GM19452 (cell line): Measurements from ENCODE around the gene IFI27L1.
A peak's percentile ranks its signal among the peaks of the same experiment; 100 is the strongest.

Experiments used
- ATAC-seq: cut with Tn5 transposase; IDR thresholded peaks from one replicate; pipeline ENCODE4 v1.9.1; 2021; ENCODE audit not compliant: unreplicated experiment

The IFI27L1 gene, protein sequence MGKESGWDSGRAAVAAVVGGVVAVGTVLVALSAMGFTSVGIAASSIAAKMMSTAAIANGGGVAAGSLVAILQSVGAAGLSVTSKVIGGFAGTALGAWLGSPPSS

DNA sequence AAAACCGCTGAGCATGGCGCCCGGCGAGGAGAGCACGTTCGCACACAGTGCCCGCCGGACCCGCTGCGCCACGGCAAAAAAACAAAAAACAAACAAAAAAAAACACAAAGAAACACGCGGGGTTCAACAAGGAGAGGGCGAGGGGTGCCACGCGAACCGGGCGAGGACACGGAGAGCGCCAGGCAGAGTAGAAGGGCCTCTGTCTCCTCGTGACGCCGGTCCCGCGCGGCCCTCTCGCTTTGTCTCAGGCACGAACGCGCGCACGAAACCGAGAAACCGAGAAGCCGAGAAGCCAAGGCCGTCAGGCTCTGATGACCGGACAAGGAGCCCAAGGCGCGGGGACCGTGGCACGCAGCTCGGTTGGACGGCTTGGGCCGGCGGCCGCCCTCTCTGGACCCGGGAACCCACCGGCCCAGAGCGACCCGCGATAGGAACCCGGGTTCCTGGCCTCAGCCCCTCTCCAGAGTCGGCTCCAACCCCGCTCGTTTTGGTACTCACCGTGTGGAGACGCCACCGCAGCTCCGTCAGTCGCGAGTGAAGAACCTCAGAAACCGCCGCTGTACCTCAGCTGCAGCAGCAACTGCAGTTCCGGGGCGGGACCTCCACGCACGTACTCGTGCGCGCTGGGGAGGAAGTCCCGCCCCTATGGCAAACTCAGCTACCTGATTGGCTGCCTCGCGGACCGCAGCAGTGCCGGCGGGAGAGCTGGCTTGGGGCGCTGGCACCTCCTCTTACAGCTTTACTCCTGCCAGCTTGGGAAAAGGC, at the start of gene IFI27L1, which contains the start of gene DDX24:
Gene IFI27L1, plus strand, starts transcription at position 690 of the 765 bp plus-strand sequence. CDS start 15,628 bp downstream, outside the sequence.
Gene DDX24, minus strand, starts transcription at position 582 of the 765 bp plus-strand sequence. CDS start 1,460 bp downstream, outside the sequence.
- peak; percentile 98 for ATAC-seq

DNA sequence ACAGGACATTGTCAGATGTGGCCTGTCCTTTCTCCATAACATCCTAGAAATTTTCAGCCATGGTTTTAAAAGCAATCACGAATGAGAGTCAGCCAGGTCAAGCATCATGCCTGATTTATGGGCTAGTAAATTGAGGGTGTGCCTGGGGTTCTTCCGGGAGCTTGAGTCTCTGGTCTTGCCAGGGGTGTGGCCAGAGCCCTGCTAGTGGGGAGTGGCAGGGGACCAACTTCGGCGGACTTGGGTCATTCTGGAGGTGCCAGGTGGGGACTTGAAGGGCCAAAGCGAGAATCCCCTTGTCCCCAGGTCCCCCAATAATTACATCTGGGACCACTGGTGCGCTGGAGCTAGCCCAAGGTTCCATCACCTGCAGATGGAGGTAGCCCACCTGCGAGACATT, 49.2 kb upstream of the IFI27L1 start:
- ATAC-seq, result no peak

DNA sequence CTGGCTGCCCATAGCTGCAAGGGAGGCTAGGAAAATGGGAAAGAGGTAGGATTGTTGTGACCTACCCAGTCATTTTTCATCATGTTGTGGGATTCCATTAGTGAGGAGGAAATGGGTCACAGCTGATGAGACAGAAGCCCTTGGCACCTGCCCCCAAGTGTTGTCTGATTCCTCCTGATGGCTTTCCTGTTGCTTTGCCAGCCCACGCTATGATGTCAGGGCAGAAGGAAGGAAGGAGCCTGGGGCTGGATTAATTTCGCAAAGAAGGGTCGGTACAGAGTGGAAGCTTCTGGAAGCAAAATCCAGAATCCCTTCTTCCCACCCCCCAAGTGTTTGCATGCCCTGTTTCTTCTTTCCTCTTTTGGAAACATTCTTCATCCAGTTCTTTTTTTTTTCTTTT, 46.2 kb upstream of the IFI27L1 start:
- no peak for ATAC-seq

DNA sequence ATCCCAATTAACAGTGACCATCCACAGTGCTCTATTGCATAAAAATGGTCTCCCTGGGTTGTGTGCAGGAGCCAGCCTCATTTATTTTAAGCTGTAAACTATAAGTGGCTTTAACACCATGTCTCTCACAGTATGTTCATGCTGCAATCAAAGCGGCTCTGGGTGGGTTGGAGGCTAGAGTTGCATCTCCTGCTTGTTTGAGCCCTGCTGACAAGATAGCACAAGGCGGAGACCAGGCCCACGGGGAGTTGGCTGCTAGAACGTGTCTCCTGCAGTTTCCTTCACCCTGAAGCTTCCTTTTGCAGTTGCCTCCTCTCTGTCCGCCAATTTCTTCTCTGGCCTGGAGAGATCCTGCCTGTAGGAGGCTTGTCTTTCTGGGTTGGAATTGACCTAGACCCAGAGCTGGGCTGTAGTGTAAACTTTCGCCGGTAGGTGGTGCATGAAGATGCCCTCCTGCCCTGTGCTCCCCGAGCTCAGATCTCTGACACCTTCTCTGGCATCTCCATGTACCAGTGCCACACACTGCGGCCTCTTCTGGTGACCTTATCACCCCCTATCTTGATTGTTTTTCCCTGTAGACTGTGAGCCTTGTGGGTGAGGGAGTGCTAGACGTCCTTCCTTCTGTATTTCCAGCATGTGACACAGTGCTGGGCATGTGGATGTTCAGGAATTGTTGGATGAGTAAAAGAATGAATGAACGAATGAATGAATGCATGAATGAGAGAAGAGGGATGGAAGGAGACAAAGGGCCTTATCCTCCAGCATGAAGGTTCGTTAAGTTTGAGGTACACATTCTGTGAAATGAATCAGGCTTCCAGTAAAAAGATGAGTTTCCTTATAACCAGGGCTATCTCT, 44.6 kb upstream of the IFI27L1 start:
- peak; percentile 96 for ATAC-seq

DNA sequence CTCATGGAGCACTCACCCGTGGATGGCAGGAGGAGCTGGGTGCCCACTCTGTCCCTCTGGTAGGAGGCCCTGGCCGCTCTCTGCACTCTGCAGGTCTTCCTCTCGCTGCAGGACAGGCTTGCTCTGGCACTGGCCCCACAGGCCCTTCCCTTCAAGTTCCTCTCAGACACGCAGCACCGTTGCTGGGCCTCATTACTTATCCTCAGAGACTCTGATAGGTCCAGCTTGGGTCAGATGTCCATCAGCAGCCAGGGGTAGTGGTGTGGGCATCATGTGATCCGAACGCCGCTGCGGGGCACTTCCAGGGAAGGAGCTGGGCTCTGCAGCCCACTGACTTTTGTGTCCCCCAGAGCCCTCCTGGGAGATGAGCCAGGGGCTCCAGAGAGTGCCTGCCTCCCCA, 43.2 kb upstream of the IFI27L1 start:
- no peak for ATAC-seq

DNA sequence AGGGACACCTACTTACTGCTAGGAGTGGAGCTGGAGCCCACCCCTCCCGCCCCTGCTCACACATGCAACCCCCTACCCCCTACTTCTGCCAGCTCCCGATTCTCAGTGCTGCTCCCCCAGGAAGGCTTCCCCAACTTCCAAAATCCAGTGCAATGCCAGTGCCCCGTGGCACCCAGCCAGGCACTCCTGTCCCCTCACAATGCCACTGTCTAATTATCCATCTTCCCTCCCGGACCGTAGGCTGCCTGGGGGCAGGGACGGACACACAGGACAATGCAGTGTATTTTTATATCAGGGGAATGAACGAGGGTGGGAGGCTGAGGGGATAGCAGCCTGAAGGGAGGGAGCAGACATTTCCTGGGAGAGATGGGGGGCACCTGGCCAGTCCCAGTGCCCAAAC, 42.6 kb upstream of the IFI27L1 start:
- no peak for ATAC-seq

DNA sequence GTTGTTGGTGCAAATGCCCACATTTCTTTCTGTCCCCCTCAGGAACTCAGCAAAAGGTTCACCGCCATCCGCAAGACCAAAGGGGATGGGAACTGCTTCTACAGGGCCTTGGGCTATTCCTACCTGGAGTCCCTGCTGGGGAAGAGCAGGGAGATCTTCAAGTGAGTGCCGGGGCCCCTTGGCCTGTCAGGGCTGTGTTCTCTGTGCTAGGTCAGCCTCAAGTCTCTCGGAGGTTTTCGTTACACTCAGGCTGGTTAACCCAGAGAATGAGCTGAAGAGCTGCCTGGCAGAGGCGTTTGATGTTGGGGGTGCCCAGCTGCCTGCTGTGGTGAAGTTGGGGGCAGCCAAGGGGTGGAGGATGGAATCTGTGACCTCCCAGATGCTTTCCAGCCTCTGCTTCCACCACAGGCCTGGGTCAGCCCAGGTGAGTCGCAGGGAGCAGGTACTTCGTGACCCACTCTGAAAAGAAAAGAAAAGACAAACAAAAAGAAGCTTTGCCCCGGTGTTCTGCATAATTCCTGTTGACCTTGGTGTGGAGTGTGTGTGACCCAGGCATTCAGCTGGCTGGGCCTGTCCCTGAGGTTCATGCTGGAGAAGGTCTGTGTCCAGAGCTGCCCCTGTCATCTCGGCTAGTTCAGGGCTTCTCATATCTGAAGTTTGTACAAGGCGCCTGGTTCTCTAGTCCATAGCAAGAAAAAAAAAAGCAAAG, 42.0 kb upstream of the IFI27L1 start:
- ATAC-seq, result no peak

DNA sequence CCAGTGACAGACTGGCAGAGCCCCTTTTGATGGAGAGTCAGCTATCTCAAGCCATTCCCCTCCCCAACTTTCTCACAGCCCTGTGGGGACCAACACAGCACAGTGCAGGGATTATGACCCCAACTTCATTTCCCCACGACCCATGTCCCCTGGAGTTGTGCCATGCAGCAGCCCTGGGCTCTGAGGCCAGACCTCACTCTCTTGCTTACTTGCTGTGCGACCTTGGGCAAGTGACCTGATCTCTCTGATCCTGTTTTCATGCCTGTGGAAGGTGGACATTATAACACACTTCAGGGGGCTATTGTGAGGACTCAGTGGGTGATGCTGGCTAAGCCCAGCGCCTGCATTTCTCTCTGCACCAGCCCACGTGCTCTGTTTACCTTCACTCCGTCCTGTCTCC, 40.9 kb upstream of the IFI27L1 start:
- no peak for ATAC-seq

DNA sequence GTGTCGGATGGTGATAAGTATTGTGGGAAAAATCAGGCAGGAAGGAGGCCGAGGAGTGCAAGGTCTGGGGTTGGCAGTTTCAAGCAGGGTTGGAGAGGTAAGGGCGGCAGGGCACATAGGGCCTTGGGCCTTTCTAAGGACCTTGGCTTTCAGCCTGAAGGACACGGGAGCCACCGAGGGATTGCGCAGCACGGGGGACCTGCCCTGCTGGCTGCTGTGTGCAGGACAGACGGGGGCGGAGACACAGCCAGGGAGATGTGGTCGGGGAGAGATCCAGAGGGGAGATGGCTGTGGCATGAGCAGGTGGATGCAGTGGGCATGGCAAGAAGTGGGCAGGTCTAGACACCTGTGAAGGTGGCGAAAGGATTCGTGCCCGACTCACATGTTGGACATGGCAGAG, 40.3 kb upstream of the IFI27L1 start:
- ATAC-seq, result no peak

DNA sequence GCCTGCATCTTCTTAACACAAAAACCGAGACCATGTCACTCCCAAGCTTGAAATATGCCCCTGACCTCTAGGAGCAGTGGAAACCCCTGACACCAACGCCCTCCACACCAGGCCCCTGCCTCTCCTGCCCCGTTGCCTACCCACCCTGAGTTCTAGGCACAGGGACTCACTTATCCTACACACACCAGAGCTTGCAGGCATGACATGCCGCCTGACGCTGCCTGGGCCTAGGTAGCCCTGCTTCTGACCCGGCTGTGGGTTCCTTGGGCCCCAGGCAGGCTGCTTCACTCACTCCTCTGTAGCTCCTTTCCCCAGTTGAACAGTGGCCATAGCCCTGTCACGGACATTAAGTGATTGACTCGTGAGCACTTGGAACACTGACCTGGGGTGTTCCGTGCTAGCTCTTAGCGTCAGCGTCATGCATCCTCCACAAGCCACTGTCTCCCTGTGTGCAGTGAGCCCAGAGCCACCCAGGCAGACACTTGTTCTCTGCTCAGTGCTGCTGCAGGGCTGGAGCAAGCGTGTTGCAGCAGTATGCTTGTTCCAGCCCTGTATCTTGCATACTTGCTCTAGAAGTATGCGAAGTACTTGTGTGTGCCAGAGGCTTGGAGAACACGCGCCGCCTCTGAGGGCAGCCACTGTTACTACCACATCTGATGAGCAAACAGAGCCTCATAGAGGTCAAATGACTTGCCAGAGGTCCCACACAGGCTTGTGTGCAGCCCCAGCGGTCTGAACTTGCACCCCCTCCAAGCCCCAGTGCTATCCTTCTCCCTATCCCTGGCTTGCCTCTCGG, 39.4 kb upstream of the IFI27L1 start:
- no peak for ATAC-seq

DNA sequence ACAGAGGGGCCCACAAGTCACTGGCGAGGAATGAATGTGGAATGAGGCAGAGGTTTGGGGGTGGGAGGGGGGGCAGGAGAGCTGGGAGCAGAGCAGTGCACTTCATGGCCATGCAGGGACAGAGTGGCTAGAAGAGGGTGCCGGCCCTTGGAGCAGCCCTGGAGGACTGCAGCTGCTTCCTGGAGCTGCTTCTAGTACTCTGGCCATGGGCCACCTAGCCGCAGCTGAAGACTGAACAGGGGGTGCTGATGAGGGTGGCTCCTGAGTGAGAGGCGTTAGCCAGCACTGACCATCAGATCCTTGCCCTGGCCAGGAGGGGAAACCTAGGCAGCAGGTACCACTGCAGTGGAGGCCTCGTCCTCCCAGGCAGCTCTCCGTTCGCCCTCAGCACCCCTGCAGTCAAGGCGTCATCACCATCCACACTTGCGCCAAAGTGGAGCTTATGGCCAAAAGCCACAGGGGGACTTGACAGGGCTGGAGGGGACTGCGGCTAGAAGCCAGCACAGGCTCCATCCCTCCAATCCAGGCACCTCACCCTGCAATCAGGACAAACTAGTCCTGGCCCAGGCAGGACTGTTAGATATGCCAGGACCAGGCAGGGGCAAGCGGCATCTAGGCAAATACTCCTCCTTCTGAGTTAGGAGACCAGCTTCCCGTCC, 38.5 kb upstream of the IFI27L1 start:
- ATAC-seq, result no peak

DNA sequence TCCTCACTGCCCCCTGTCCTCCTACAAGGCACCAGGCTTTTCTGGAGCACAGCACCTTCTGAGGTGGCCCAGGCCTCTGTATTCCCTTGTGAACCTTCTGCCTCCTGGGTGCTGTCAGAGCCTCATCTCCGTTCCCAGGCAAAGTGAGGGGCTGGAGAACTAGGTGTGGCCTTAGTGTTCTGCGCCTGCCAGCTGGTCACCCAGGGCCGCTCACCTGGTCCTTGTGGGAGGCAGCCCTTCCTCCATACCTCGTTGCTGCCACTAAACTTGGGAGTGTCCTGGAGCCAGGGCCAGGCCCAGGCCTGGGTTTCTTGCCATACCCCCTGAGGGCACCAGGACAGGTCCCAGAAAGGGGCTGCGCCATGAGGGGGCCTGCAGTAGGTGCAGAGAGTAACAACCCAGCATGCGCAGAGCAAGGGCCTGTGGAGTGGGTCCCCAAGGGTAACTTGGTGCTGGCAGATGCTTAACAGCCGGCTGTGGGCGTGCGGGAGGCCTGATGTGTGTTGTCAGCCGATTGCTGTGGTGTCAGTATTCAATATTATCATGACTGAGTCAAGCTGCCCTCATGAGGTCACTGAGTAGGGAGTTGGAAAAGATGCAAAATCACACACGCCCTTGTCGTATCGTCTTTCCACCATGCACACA, 37.9 kb upstream of the IFI27L1 start:
- ATAC-seq, result no peak

DNA sequence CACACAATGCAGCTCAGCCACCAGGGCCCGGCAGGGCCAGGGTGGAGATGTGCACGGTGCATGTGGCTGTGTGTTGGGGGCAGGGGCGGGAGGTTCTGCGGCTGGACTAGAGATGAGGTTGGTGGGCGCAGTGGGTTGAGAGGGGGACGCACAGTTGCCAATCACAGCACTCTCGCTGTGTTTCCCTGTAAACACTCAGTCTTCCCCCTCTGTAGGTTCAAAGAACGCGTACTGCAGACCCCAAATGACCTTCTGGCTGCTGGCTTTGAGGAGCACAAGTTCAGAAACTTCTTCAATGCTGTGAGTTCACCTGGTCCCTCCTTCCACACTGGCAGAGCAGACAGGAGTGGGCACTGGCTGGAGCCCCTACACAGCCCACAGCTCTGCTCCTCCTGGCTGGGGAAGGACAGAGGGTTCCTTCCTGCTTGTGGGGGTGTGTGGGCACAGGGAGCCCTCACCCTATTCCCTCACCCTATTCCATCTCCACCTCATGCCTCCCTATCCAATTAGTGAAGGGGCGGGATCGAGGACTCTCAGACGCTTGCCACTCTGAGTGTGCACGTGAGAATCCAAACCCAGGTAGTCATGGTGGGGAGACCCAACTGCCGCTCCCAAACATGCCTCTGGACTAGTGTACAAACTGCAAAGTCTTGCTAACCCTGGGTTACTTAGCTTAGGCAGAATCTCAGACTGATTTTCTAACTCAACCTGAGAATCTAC, 37.2 kb upstream of the IFI27L1 start:
- ATAC-seq, result no peak

DNA sequence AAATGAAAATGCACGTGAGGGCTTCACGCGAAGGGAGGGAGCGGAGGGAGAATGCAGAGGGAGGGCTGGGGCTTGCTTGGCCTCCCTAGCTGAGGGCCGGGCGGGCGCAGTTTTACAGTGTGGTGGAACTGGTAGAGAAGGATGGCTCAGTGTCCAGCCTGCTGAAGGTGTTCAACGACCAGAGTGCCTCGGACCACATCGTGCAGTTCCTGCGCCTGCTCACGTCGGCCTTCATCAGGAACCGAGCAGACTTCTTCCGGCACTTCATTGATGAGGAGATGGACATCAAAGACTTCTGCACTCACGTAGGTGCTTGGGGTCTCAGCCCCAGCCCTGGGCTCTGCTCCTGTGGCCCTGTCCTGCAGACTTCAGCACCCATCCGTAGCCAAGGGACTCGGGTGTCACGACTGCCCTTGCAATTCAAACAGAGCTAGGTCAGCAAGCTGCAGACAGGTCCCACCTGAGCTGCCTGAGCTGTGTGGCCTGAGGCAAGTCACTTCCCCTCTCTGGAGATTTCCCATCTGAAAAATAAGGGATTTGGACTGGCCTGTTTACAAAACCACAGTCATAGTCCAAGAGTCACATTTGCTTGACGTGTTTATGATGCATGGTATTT, 36.5 kb upstream of the IFI27L1 start:
- no peak for ATAC-seq

DNA sequence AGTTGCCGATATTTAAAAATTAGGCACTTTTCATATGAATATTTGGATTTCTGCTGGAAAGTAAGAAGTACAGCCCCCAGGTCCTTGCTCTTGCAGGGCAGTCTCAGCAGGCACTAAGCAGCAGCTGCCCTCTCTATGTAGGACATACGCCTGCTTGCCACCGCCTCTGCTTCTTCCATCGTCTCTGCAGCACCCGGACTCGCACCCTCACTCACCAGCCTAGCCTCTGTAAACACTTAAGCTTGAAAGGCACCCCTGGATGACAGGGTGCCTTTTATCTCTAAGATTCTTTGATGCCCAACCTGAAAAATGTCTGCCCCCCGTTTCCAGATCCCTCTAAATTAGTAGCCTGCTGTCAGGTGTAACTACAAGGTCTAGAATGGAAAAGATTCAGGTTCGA, 36.0 kb upstream of the IFI27L1 start:
- no peak for ATAC-seq

DNA sequence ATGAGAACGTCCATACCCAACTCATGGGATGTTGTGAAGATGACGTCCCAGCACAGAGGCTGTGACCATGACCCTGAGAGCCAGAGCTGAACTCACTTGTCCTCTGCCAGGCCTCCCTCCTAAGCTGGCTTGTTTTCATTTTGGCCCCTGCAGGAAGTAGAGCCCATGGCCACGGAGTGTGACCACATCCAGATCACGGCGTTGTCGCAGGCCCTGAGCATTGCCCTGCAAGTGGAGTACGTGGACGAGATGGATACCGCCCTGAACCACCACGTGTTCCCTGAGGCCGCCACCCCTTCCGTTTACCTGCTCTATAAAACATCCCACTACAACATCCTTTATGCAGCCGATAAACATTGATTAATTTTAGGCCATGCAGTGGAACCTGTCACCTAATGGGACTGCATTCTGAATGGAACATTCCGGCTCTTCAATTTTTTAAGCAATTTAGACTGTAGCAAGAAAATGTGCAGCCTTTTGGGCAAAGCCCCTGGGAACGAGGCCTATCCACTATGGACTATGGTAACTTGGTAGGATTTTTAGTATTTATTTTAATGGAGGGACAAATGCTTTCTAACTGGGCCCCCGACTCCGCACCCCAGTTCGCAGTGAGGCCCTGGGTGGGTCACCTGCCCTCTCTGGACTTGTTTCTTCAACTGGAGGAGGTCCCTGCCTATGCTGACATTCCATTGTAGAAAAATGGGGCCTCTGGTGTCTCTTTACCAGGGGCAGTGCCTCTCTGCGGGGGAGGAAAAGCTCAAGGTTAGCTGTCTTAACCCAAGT, 35.4 kb upstream of the IFI27L1 start:
- ATAC-seq, result no peak

DNA sequence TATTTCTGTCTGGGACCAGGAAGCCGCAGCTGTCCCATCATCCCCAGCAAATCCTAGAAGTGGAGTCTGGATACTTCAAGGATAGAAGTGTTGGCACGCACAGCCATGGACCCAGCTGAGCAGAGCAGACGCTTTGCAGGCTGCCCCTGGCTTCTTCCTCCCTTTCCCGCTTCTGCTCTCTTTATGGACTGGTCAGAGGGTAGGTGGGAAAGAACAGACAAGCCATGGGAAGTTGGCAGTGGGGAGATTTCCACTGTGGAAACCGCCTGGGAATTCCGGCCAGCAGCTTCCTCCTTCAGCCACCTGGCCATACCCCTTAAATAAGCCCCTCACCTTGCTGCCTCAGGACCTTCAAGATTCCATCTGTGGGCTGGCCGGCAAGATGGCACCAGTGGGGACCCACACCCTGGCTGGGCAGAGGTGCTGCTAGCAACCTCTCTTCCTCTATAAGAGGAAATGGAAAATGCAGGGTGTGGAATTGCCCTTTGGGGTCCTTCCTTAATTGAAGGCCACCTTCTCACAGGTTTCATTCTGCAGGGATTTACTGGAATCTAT, 34.3 kb upstream of the IFI27L1 start:
- no peak for ATAC-seq
